Pancreas (tissue), 10 donors: ENCODE results near the gene HS2ST1. TPM values are rescaled to one million over a fixed set of nuclear protein-coding genes. Genes with fewer than 3 reads are reported as not detected.

Experiments used
- ATAC-seq, 4 donors: fragments of 200-7000 bp; cut with Tn5 transposase; one replicate each; pipeline versions ENCODE4 v1.8.0 to v1.9.1; 2020; ENCODE audit warnings: mild to moderate bottlenecking in 4 of 4, moderate library complexity in 4 of 4
- DNase-seq, 6 donors: peaks; one replicate each; pipeline ENCODE4 v3.0.0-alpha.2; 2020
- FAIRE-seq: peaks from 2 replicates; lab custom pipeline; 2012; peaks lifted over from hg19 to GRCh38; lab: Jason Lieb, UNC
- H3K27ac ChIP-seq, 4 donors: fragments of 200-600 bp; sonication (generic); 1 replicate in 3 of 4; 2 replicates in 1 of 4; pipeline versions ENCODE4 v1.5.0 to v1.8.0; 2020
- H3K27me3 ChIP-seq, 4 donors: fragments of 200-600 bp; one replicate each; pipeline ENCODE4 v1.8.0; 2021
- H3K36me3 ChIP-seq, 3 donors: fragments of 200-600 bp; sonication (generic) in 1 of 3; one replicate each; pipeline versions ENCODE4 v1.5.0 to v1.8.0; 2020 to 2021
- H3K4me1 ChIP-seq, 3 donors: fragments of 200-600 bp; one replicate each; pipeline ENCODE4 v1.8.0; 2021
- H3K4me3 ChIP-seq, 4 donors: fragments of 200-600 bp; sonication (generic) in 2 of 4; one replicate each; pipeline versions ENCODE4 v1.5.0 to v1.8.0; 2020 to 2021
- H3K9me3 ChIP-seq, 4 donors: fragments of 200-600 bp; one replicate each; pipeline ENCODE4 v1.8.0; 2021
- CTCF ChIP-seq, 4 donors: fragments of 200-600 bp; sonication (generic) in 3 of 4; IDR thresholded peaks; one replicate each; pipeline versions ENCODE4 v1.5.0 to v1.8.0; 2021; ENCODE audit warnings: antibody characterized with exemption in 4 of 4
- WGBS, 2 donors: extraction: QIAGEN DNeasy Blood & Tissue Kit; methylation state at CpG; one replicate each; pipeline ENCODE4 v1.1.7; 2013; 5-methylcytosine and 5-hydroxymethylcytosine counted together
- intact Hi-C, 3 donors: fragments of 100-400 bp; cut with DNase I; formaldehyde crosslinking; loops; one replicate each; pipeline versions ENCODE4 v1.11.1 to v1.14.2; 2022
- polyA plus RNA-seq, 2 donors: library from polyadenylated mRNA; stranded (reverse); fragments of 200-250 nt; gene quantifications; one replicate each; pipeline ENCODE4 v1.2.3, GENCODE V29; 2013
- total RNA-seq, 6 donors: library from RNA; stranded (reverse); fragmentation: NEBNext Ultra II Directional in 4 of 6; extraction: Animal tissue kit (Norgen Biotek cat#: 25700) in 4 of 6; gene quantifications; one replicate each; pipeline versions ENCODE4 v1.2.1 to v1.2.4, GENCODE V29; 2021 to 2023
- donor health status: healthy with polysubstance abuse.
- donor health status: DM: no; HTN: no; CAD: no; lungs with moderate emphysema.
- donor health status: DM: no; HTN: no; CAD: no.
- donor health status: control.
- donor health status: control.
- donor health status: Bipolar disorder and iron deficiency.
- donor health status: DM: yes; HTN: yes; CAD: no.
- donor health status: DM: no; HTN: no; CAD: no.
- donor health status: DM: no; HTN: no; CAD: no.
- donor health status: DM: yes; HTN: yes; CAD: no.

HS2ST1 gene
- total and polyA plus RNA-seq, 8 donors = 2.8 to 16.1 (median 10.9) TPM

GRCh38 chr1:87030740-87031690 lies 116.6 kb downstream of the HS2ST1 start:
- 84% methylated on average over 9 of the region's 9 CpGs for WGBS, 2 donors
- ATAC-seq (no peak), FAIRE-seq (no peak), DNase-seq (no peak)
- intact Hi-C loops = no loop called here
- H3K4me3 ChIP-seq = no peak overlapping the region
- H3K27ac ChIP-seq = no peak overlapping the region
- no peaks in the 10 kb centered on the region for H3K4me1 ChIP-seq
- no peaks in the 10 kb centered on the region for H3K27me3 ChIP-seq
- H3K9me3 ChIP-seq = no peaks in the 10 kb centered on the region
- no peaks in the 10 kb centered on the region for H3K36me3 ChIP-seq
- no peak for TF ChIP-seq CTCF (IDR thresholded peaks at IDR 0.05)

GRCh38 chr1:87034351-87034750 lies 119.9 kb downstream of the HS2ST1 start:
- Histone ChIP-seq H3K4me1 (no peaks in the 10 kb centered on the region), H3K4me3 (no peak overlapping the region), H3K27me3 (no peaks in the 10 kb centered on the region), H3K36me3 (no peaks in the 10 kb centered on the region), H3K27ac (no peak overlapping the region), H3K9me3 (no peaks in the 10 kb centered on the region)
- no peak for DNase-seq
- TF ChIP-seq CTCF (IDR thresholded peaks at IDR 0.05) = no peak
- 91% methylated on average over 2 of the region's 2 CpGs for WGBS, 2 donors
- ATAC-seq = no peak
- no peak for FAIRE-seq
- intact Hi-C loops = no loop called here

GRCh38 chr1:87039096-87039495 lies 124.7 kb downstream of the HS2ST1 start:
- DNase-seq (no peak), ATAC-seq (no peak), FAIRE-seq (no peak)
- no peaks in the 10 kb centered on the region for H3K36me3 ChIP-seq
- H3K27me3 ChIP-seq = no peaks in the 10 kb centered on the region
- H3K4me1 ChIP-seq = no peaks in the 10 kb centered on the region
- intact Hi-C loops = no loop called here
- WGBS, 2 donors = 95 to 97% methylated on average over 3 of the region's 3 CpGs
- H3K9me3 ChIP-seq = no peaks in the 10 kb centered on the region
- no peak overlapping the region for H3K27ac ChIP-seq
- no peak for TF ChIP-seq CTCF (IDR thresholded peaks at IDR 0.05)
- H3K4me3 ChIP-seq = no peak overlapping the region

- FAIRE-seq (no peak), ATAC-seq (no peak), DNase-seq (no peak)
- Histone ChIP-seq H3K4me3 (no peak overlapping the region), H3K4me1 (no peaks in the 10 kb centered on the region), H3K9me3 (no peaks in the 10 kb centered on the region), H3K27ac (no peak overlapping the region), H3K36me3 (no peaks in the 10 kb centered on the region), H3K27me3 (no peaks in the 10 kb centered on the region)
- intact Hi-C loops = no loop called here
- TF ChIP-seq CTCF (IDR thresholded peaks at IDR 0.05) = no peak
- 86 to 87% methylated on average over 4 of the region's 4 CpGs for WGBS, 2 donors
Observed at GRCh38 chr1:87042111-87042811, 127.8 kb downstream of the HS2ST1 start.
